ENCODE results near the gene ABHD1.

The ABHD1 gene

DNA sequence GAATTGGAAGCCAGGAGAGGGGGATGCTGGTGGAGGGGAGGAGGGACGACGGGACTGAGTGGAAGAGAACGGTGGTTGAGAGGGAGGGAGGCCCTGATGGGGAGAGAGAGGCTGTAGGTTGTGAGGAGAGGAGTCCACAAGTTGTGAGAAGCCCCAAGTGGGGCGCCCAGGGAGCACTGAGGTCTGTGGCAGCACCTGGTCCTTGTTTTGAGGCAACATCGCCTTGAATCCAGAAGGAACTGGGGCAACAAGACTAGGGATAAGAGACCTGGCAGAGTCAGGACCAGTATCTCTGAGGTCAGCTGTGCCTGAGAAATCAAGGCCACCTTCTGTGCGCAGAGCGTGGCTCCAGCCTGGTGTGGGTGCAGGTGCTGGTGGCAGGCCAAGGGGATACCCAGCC lies 14.5 kb downstream of the ABHD1 start:
- no peak for DNase-seq

DNA sequence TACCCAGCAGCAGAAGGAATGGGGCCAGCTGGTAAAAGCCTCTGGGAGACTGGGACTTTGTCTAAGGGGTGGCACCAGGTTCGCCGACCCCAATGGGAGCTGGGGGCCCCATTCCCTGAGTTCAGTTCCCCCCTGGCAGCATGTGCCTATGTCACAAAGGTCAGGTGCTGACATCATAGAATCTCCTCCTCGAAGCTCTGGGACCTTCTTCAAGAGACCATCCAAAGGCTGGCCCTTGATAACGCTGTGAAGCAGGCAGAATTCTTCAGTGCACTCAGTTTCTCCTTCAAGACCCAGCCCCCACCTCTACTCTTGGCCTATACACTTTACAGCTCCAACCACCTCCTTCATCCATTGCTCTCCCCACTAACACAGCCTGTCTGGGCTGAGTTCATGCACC lies 15.7 kb downstream of the ABHD1 start, which contains the start of gene PRR30:
Gene PRR30 (minus strand): TSS at position 101 of the 400 bp plus-strand sequence. CDS start 1,081 bp downstream, outside the sequence.
- DNase-seq, result no peak

DNA sequence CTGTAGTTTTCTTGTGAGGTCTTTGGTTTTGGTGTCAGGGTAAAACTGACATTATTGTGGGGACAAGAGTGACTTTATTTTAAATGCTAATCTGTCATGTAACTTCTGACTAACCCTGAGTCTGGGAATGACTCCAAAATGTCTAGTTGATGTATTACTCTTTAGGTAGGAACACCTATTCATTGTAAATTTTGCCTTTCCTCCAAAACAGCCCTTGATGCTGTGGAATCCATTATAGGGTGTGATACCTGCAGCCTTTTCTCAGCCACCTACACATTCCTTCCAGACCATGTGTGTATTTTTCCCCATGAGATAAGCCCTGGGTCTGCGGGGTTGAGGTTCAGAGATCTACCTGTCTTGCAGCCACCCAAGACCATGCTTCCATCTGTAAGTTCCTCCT lies 19.7 kb downstream of the ABHD1 start:
- DNase-seq, result no peak

DNA sequence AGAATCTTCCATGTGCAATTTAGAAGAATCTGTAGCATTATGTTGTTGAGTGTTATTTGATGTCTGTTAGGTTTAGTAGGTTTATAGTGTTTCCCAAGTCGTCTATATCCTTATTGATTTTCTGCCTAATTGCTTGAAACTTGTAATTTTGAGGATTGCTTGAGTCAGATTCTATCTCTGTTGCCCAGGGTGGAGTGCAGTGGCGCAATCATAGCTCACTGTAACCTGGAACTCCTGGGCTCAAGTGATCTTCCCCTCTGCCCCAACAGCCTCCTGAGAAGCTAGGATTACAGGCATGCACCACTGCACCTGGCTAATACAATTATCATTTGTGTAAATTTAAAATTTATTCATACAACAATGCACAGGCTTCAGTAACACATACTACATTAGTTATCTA lies 22.1 kb downstream of the ABHD1 start:
- DNase-seq, result no peak

GRCh38 chr2:27147935-27148334 lies 24.3 kb downstream of the ABHD1 start:
- no peak for DNase-seq

GRCh38 chr2:27148801-27149439 lies 25.3 kb downstream of the ABHD1 start, which contains the start of gene TCF23:
TSS of gene TCF23 (plus strand) at chr2:27149004. CDS start at chr2:27149134, 130 bp downstream.
- DNase-seq, result no peak

DNA sequence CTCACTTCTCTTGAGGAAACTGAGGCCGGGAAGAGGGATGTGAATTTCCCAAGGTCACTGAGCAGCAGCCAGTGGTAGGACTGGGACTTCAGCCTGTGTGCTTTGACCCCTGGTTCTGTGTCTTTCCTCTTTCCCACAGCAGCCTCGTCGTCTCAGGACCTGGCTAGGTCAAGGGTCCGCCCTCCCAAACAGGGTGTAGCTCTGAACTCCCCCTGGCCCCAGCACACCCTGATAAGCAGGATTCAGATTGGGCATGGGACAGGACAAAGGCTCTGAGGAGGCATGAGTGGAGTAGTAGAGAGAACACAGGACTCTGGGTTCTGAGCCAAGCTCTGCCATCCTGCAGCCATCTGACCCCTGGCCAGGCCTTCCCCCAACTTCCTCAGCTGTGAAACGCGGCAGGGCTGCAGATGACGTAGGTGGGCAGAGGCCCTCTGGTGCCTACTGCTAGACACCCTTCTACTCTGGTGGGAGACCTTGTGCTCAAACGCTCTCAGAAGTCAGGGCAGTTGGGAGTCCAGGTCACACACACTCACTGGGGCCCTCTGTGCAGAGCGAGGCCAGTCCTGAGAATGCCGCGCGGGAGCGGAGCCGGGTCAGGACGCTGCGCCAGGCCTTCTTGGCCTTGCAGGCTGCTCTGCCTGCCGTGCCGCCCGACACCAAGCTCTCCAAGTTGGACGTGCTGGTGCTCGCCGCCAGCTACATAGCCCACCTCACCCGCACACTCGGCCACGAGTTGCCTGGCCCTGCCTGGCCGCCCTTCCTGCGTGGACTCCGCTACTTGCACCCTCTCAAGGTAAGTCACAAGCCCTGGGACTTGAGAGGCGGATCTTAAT lies 26.2 kb downstream of the ABHD1 start:
- DNase-seq, result no peak

DNA sequence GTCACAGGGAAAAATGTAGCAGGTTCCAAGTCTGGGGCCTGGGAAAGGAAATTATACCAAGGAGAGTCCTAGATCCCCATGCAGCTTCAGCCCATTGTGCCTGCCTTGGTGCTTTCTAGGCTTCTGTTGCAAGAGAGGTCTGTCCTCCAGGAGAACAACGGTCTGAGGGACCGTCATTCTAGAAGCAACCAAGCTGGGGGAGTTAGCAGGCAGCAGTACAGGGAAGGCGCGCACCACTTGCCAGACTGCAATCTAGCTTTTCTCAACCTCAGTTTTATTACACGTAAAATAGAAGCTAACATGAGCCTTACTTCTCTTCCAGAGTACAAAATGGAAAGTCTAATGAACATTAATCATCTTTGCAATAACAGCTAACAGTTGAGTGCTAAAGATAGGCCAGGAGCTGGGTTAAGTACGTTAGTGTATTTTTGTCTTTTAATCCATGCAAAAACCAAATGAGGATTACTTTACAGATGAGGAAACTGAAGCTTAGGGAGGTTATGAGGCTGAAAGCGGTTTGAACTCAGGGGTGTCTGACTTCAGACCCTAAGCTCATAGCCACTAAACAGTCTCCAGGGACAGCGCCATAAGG lies 27.1 kb downstream of the ABHD1 start:
- no peak for DNase-seq

GRCh38 chr2:27152102-27152795 lies 28.6 kb downstream of the ABHD1 start:
- no peak for DNase-seq

DNA sequence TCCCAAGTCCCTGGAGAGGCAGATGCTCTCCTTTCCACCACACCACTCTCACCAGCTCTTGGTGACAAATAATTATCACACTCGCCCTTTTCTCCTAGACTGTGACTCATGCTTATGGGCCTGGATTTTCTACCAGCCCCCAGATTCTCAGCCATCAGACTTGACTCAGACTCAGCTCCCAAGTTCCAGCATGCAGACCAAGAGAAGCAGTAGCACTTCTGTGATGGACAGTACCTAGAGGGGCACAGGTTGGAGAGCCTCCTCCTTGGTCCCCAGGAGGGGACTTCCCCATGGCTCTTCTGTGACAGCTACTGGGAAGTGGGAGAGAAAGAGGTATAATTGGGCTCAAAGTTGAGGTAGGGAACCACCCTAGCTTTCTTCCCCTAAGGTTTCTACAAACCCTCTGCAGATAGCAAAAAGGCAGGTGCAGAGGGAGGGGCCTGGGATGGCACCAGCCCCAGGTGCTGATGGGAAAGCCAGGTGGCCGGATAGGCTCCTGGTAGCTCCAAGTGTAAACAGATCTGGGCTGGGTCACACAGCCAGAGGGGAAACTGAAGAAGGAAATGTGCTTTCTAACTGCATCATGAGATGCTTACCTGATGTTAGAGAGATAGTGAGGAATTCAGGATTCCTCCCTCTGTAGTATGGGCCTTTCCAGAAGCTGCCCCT lies 29.3 kb downstream of the ABHD1 start:
- DNase-seq, result no peak

DNA sequence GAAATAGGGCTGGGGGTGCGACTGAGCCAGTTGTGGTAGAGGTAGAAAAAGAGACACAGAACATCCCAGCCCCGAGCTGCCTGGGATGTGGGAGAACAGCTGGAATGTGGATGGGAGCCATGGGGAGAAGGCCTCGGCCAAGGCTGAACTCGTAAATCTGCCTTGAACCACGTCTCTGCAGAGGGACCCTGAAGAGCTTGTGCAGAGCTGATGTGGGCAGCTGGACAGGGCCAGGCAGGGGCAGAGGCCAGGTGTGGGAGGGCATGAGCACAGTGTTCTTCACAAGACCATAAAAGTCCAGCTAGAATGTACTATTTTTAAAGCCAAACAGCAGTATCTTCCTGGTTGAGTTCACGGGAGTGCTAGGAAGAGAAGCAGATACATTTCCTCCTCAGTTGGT lies 30.9 kb downstream of the ABHD1 start:
- no peak for DNase-seq

- no peak for DNase-seq
Observed at GRCh38 chr2:27155069-27155520, 31.5 kb downstream of the ABHD1 start.

DNA sequence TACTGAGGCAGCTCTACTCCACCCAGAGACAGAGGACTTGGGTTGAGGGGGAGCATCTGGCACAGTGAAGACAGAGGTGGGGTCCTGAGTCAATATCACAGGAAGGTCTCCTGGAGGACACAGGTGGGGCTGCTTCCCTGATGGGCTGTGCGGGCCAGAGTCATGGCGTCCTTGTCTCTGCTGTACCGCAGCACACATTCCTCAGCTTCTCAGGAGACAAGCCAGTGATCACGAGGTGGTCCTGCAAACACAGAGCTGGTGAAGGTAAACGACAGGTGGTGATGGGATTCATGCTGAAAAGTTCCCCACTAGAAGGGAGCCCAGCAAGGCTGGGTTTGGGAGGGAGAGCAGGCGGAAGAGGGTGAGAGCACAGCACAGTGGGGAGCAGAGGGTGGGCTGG lies 34.9 kb downstream of the ABHD1 start:
- no peak for DNase-seq

GRCh38 chr2:27159271-27159670 lies 35.7 kb downstream of the ABHD1 start:
- no peak for DNase-seq

DNA sequence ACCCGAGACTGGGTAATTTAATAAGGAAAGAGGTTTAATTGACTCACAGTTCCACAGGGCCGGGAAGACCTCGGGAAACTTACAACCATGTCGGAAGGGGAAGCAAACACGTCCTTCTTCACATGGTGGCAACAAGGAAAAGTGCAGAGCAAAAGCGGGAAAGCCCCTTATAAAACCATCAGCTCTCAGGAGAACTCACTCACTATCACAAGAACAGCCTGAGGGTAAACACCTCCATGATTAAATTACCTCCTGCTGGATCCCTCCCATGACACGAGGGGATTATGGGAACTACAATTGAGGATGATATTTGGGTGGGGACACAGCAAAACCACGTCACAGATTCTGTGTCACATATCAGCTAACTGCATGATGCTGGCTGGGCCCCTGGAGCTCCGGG lies 36.6 kb downstream of the ABHD1 start:
- no peak for DNase-seq

DNA sequence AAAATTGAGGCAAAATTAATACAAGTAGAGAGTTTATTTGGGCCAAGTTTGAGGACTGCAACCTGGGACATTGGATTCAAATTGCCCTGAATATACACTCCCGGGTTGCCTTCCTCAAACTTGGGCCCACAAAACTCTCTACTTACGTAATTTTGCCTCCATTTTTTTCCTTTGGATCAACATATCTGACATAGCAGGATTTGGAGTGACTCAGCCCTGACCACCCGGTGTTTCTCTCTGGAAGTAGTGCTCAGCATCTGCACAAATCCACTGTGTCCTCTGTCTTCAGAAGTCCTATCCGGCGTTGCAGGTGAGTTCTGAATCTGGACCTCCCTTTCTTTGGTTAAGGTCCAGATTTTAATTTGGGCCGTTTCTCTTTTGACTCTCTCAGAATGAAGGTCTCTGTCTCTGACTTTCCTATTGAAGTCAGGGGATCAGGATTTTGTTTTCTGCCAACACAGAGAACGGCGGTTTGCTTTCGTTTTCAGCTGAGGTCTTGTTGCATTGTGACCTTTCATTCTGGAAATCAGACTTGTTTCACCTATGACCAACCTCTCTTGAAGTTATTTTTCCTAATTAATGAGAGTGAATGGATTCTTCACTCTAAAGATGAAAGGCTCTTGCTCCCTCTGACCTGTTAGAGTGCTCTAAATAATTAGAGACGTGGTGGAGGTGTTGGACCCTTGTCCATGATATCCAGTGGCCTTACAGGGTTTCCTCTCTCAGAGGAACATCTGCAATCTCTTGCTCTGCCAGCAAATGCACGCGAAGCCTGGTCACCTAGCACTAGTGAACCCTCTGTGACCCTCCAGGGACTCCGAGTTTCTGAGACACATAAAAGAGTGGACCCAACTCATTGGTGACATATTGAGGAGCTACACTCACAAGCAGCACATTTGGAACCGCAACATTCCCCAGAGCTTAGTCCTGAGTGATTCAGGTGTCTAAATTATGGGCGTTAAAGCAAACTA lies 38.8 kb downstream of the ABHD1 start:
- DNase-seq, result no peak

DNA sequence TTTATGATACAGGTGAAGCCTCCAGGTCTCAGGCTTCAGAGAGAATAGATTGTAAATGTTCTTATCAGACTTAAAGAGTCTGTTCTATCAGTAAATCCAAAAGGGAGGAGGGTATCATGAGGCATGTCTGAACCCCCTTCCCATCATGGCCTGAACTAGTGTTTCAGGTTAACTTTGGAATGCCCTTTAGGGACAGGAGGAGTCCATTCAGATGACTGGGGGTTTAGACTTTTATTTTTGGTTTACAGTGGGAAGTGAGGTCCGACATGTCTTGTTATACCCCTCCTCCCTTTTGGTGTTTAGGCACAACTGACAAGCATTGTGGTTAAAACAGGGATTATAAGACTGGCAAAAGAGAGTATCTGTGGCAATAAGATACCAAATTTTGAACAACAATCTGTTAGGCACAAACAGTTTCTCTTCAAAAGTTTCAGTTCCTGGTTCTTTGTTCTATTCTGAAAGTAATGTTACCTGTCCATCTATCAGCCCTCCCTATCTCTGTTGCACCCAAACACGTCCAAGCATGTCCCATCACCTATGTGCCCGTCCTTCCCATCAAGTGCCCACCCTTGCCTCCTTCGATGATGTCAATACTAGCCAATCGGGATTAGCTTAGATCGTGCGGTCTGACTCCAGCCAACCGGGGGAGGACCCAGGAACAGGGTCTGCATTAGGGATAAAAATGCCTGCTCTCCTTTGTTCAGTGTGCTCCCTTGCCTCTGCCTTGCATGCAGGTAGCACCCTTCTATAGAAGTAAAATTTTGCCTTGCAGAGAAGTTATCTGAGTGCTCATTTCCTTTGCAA lies 41.5 kb downstream of the ABHD1 start:
- no peak for DNase-seq

DNA sequence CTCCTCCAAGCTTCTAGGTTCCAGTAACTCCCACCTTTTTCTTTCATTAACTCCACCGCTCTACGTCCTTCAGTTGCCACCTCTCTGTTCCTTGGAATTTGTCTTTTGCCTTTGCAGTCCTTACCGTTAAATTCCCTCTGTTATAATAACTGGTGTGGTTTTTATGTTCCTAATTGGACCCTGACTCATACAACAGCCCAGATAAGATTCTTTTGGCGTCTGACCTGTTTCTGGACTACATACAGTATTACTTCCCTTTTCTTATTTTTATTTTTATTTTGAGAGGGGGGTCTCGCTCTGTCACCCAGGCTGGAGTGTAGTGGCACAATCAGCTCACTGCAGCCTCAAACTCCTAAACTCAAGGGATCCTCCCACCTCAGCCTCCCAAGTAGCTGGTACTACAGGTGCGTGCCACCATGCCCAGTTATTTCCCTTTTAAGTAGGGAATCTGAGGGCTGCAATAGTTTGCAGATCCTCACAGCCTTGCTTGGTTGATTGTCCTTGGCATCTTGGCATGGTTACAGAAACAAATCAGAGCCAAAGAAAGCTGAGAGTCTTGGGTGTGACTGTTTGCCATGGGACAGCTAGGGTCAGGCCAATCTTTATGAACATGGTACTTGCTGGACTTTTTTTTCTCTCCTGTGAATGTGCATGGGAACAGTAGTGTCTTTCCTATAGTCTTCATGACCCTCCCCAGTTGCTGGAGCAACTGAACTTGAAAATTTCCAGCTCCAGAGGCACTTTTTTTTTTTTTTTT lies 47.1 kb downstream of the ABHD1 start:
- no peak for DNase-seq

- no peak for DNase-seq
Observed at GRCh38 chr2:27171351-27171848, 47.8 kb downstream of the ABHD1 start.

GRCh38 chr2:27174638-27175037 lies 51.0 kb downstream of the ABHD1 start:
- no peak for DNase-seq
